HG02763 (cell line): ENCODE data around the gene ARHGEF10L.
"Not testable (repeated sequence)": the region's sequence is repeated elsewhere in the genome, so short reads cannot be mapped to it uniquely, and the experiment has no call there.

Experiments used
- ATAC-seq: cut with Tn5 transposase; IDR thresholded peaks from one replicate; pipeline ENCODE4 v1.9.1; 2021; ENCODE audit warnings: mild to moderate bottlenecking, moderate library complexity; ENCODE audit not compliant: unreplicated experiment

ARHGEF10L gene

DNA sequence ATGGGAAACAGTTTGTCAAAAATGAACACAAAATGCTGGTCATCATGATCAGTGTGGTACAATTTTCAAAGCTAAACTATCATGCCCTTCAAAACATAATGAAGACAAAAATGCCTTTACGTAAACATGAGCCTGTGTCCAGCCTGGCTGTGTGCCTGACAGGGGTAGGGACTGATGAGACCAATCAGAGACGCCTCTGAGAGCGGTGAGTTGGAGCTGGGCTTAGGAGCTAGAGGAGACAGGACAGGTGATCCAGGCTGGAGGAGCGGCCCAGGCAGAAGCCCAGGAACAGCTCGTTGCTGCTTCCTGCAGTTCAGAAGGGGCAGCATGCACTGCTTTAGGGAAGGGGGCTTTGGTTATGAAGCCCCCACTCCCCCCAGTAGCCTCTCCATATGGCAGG is 70.0 kb downstream of the ARHGEF10L start:
- ATAC-seq = no peak

DNA sequence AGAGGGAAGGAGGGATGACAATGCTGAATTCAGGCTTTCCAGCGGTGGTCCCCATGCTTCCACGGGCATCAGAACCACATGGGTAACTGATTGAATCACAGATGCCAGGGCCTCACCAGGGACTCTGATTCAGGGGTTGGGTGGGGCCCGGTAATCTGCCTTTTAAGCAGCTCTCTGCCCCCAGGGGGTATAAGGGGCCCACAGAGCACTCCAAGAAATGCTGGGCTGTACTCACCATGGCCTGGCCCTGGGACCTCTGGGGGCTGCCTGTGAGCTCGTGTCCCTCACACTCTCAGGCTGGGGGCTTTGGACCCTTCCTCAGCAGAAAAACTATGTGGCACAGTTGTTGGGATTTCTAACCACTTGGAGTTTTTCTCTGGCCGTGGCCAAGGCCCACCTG is 70.6 kb downstream of the ARHGEF10L start:
- no peak for ATAC-seq

DNA sequence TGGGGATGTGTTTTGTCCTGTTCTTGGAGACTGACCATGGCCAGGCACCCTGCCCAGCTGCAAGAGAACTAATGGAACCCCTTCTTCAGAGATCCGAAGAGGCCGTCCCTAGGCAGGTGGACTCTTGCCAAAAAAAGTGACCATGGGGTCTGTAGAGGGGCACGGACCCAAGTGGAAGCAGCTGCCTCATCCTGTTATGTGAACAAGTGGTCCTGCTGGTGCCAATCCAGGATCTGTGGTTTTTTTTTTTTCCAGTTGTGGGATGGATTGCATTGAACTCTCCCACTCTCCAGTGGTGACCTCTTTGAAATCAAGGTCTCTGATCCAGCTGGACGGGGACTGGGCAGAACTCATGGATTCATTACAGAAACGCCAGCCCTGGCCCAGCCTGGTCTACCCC is 71.2 kb downstream of the ARHGEF10L start:
- no peak for ATAC-seq

DNA sequence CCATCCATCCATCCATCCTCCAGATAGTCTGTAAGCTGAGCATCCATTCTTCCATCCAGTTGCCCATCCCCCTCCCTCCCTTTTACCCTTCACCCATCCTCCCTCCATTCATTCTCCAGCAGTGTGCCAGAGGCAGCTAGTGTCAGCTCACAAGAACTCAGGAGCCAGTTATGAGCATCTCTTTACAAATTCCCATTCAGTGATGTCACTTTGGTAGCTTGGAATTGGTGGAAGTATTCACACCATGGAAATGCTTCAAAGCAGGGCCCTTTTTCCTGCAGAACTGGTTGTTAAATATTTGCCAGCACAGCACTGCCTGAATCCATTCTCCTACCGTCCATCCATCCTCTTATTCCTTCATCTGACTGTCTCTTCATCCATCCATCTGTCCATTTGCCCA is 72.5 kb downstream of the ARHGEF10L start:
- ATAC-seq = no peak

DNA sequence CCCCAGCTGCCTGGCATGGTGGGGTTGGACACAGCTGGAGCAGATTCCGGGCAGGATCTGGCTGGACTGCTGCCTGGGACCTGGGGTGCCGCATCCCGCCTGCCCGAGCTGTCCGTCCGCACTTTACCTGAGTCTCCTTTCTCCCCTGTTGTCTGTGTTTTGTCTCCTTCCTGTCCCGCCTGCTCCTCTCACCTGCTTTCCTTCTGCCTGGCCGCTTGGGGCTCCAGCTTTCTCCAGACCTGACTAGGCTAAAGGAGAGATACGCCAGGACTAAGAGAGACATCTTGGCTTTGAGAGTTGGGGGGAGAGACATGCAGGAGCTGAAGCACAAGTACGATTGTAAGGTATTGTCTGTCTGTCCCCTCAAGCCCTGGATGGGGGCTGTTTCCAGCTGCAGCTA is 73.3 kb downstream of the ARHGEF10L start:
- ATAC-seq = no peak

DNA sequence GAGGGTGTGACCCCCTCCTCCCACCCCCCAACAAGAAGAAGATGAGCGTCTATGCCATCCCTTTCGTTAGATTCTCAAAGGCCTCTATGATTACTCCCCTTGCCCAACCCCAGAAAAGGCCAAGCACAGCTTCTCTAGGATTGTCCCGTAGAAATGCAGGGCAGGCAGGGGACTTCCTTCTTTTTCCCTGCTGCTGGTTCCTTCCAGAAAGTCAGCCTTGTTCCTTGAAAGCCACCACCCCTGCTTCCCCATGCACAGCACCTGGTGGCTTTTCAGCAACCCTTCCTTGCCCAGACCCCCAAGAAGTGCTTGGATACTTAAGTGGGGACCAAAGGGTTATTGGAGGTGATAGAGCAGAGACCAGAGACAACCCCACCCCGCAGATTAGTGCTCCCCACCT is 75.1 kb downstream of the ARHGEF10L start:
- no peak for ATAC-seq

DNA sequence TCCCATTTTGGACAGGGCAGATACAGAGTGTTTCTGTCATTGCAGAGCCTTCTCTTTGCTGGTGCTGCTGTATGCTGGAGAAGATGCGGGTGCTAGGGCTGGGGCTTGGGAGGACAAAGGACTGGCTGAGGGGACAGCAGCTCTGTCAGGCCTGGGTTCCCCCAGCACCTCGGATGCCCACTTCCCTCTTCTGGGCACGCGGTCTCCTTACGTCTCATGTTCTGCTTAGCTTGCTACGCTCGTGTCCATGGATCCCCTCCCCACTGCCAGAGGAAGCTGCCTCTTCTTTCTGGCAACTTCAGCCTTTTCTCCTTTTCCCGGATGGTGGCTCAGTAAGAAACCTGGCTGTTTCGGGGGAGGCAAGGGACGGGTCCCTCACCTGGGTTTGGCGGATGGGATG is 75.7 kb downstream of the ARHGEF10L start:
- no peak for ATAC-seq

DNA sequence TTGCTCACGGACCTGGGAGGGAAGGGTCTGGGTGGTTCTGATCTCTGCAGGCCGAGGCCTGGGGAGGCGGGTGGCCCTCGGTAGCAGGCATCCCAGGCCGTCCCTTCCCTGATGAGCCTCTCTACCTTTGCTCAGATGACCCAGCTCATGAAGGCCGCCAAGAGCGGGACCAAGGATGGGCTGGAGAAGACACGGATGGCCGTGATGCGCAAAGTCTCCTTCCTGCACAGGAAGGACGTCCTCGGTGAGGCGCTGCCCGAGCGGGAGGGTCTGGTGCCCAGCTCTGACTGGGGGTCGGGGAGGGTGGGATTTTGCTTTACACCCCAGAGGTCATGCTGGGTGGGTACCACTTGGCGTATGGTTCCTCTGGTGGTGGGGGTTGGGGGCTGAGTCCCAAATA is 76.5 kb downstream of the ARHGEF10L start:
- no peak for ATAC-seq

DNA sequence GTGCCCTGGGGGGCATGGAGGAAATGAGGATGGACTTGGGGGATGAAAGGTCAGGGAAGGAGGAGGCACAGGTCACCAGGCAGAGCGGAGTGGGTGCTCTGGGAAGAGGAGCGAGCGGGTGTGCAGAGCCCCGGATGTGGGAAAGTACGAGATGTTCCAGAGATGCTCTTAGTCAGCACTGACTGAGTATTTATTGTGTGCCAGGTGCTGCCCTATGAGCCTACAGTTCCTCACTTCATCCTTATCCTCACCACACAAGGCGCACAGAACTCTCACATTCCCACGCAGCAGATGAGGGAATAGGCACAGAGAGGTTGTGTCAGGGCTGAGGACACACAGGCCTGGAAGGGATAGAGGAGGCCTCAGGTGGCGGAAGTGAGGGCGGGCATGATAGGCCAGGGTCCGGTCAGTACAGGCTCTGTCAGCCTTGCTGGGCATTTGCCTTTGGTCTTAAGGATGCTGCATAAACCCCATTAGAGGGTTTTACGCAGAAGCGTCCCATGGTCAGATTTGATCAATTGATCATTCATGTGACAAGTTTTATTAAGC is 77.3 kb downstream of the ARHGEF10L start:
- no peak for ATAC-seq

DNA sequence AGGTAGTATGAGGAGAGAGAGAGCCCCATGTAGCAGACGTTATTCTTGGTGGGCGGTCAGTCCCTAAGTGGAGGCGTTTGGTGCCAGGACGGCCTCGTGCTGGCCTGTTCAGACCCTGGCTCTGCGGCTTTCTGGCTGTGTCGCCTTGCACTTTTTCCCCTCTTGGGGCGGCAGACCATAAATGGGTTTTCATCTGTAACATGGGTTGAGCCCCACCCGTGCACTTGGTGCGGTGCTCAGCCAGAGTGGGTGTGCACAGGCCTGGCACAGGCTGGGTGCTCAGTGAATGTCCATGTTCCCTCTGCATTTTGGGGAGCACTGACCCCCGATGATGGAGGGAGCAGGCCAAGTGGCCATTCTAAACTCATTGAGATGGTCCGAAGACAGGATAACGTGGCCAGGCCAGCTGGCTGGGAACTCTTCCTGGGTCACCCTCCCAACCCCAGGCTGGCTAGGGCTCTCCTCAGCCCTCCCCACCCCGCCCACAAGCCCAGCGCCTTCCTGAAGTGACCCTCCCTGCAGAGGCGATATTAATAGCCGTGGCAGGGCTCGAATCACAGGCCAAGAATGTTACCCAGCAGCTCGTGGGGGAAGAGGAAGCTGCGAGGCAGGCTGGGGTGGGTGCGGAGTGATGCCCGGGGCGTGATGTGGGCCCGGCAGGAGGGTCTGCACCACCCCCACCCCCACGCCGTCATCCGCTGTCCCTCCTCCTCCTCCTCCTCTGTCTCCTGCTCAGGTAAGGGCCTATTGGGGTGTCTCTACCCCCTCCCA is 78.5 kb downstream of the ARHGEF10L start:
- no peak for ATAC-seq

DNA sequence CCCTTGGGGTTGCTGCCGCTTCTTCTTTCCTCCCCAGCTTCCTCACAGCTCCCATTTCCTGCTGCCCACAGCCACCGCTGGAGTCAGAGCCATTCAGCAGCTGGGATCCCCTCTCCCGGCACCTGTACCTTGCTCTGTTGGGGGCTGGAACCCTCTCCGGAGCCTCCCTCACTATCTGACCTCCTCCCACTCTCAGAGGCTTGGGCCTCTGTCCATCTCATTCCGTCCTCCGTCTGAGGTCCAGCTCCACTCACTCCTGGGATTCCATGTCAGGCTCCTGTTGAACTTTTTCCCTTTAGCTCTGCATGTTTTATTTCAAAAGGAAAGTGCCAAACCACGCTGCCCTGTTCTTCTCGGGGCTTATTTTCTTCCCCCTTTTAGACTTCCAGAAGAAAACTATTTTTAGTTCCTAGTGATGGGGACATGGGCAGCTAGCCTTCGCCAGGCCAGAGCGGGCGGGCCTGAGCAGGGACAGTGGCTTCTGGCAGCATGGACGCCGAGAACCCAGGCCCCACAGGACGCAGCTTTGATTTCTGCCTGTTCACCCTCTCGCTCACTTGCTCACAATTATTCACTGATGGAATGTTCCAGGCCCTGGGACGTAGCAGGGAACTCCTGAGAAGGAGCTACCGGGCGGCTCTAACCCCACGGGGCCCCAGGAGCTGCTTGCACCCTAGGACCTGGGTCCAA is 79.2 kb downstream of the ARHGEF10L start:
- ATAC-seq = no peak

DNA sequence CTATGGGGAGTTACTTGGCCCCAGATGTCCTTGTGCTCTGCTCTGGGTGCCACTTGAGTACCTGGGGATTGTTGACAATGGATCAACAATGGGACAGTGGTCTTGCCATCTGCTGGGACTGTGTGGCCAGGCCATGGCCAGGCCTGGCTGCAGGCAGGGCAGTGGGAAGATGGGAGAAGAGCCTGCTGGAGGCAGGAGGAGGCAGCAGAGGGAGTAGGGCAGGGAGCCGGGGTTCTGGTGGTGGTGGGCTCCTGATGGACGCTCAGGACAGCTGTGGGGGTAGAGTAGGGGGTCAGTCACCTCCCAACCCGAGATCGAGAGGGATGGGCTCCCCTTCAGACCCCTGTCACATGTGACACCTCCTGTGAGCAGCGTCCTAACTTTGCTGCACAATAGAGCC is 81.0 kb downstream of the ARHGEF10L start:
- ATAC-seq = no peak

DNA sequence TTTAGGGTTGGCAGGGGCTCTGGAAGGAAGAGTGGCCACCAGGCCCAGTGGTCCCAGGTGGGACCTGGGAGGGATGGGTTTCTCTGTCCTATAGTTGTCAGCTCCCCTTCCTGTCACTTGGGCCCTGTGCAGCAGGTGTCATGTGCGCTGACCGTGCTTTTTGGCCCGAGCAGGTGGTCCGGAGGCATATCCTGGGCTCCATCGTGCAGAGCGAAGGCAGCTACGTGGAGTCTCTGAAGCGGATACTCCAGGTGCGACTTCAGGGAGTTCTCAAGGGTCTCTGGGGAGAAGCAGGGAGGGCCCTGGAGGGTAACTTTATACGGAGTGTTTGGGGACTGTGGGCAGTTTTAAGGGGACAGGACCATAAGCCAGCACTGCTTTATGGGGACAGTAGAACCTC is 82.2 kb downstream of the ARHGEF10L start:
- no peak for ATAC-seq

DNA sequence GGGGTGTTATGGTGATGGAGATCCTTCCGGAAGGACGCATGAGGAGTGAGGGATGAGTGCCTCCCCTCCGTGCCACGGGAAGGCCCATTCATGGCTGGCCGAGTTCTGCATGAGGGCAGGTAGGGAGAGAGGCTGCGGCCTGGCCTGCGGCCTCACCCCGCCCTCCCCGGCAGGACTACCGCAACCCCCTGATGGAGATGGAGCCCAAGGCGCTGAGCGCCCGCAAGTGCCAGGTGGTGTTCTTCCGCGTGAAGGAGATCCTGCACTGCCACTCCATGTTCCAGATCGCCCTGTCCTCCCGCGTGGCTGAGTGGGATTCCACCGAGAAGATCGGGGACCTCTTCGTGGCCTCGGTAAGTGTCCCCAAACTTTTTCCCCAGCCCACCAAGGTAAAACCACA is 83.3 kb downstream of the ARHGEF10L start:
- no peak for ATAC-seq

DNA sequence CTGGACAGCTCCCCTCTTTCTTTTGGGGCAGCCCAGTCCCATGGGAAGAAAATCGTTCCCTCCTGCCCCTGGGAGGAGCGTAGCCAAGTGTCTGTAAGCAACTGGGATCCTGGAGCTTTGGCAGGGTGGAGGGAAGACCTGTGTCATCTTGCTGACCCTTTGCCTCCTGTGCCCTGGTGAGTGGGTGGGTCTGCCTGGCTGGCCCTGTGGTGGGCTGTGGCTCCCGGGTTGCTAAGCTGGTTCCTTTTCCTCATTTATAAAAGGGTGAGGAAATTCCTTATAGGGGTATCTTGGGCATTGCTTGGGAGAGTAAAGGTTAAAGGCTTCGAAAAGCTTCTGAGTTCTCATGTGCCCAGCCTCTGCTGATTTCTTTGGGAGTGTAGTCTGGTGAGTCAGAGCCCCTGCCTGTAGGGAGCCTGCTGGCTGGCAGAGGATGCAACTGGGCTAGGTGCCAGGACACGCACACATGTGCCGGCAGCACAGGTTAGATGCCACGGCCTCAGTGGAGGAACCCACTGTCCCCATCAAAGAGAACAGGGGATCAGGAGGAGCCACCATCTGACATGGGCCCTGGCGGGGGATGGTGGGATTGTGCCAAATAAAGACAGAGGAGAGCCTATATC is 85.2 kb downstream of the ARHGEF10L start:
- ATAC-seq = no peak

DNA sequence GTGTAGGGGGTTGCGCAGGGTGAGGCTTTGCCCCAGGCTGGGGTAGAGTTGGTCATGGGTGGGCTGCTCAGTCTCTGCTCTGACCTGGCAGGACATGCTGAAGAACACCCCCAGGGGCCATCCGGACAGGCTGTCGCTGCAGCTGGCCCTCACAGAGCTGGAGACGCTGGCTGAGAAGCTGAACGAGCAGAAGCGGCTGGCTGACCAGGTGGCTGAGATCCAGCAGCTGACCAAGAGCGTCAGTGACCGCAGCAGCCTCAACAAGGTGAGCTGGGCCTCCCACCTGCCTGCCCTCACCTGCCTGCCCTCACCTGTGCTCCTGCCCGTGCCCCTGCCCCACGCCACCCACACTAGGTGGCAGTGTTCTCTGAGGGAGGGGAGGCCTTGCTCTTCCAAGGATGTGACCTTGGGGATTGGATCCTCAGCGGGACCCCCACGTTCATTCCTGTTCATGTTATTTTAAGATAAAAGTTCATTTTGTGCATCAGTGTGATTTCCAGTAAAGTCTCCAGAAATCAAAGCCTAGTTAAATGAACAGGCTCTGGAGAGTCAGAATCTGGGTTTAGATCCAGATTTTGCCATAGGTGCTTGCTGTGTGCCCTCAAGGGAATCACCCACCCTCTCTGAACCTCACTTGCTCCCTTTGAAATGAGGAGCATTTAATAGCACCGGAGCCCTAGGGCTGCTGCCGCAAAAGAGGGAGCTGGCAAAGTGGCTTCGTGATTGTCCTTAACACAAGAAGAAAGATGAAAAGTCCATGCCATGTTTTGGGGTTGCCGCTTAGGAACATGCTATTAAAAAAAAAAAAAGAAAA is 87.9 kb downstream of the ARHGEF10L start:
- ATAC-seq = no peak

DNA sequence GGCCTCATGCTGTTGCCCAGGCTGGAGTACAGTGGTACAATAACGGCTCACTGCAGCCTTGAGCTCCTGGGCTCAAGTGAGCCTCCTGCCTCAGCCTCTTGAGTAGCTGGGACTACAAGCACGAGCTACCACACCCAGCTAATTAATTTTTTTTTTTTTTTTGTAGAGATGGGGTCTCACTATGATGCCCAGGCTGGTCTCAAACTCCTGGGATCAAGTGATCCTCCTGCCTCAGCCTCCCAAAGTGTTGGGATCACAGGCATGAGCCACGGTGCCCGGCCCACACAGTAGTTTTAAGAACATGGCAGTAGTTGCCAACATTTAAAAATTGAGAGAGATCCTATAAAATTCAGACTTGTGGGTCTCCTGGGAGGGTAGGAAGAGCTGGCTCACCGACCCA is 89.5 kb downstream of the ARHGEF10L start:
- ATAC-seq = not testable (repeated sequence)

DNA sequence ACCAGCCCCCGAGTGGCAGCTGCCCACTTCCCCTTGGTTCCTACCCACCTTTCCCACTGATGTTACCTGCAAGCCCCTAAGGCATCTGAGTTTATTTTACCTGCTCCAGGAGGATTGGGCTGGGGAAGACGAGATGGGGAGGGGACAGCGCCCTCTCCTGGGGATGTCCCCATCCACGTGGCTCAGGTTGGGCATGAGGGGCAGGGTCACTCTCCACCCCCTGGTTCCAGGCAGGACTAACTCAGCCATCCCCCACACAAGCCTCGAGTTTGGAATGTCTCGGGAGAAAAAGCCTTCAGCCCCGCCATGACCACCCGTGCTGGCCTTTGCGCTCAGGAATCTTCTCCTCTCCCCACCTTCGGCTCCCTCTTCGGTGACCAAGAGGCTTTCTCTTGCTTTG is 90.0 kb downstream of the ARHGEF10L start:
- no peak for ATAC-seq

DNA sequence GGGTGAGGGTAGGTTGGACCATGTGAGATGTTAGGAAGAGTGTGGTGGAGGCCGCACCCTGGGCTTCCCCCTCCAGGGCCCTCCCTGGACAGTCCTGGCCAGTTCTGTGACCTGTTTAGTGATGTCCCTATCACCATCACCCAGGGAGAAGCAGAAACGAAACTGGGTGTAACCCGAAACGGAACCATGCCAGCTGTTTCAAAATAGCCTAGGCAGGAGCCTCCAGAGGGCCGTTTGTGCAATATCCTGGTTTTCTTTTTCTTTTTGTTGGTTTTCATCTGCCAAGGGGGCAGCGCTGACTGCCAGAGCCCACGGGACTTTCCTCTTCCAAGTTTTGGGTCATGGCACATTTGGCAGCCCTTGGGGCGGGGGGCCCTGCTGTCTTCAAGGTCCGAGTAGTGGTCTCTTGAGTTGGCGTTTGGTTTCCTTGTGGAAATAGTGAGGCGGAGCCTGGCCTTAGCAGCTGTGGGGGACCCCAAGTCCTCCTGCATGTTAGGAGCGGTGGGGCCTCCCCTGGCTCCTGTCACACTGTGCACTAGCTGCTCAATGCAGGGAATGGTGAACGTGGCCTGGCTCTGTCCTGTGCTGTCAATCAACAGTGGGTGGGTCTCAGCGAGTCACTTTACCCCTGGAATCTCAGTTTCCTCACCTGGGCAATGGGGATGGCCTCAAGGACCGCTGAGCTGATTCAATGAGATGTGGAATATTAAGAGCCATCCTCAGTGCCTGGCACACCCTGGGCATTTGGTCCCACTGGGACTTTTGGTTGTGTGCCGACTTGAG is 90.7 kb downstream of the ARHGEF10L start:
- ATAC-seq = no peak

DNA sequence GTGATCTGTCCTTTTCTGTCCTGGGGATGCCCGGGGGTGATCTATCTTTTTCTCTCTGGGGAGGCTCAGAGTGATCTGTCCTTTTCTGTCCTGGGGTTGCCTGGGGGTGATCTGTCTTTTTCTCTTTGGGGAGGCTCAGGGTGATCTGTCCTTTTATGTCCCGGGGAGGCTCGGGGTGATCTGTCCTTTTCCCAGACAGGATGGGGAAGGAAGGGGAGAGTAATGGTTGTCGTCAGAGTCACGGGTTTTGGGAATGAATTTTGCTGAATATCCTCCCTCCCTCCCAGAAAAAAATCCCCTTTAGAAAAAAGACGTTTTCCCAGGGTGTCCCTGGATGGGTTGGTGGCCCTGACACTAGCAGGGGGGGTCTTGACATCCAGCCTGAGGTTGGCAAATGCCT is 91.5 kb downstream of the ARHGEF10L start:
- ATAC-seq = no peak
